Medulla oblongata (tissue), 1 donor: ENCODE data around the gene TBC1D22A.

Experiments
- DNase-seq: peaks from one replicate; pipeline ENCODE4 v3.0.0-alpha.2; 2015; ENCODE audit errors: extremely low spot score

TBC1D22A gene

GRCh38 chr22:47032956-47033647 lies 270.7 kb downstream of the TBC1D22A start:
- no peak for DNase-seq

GRCh38 chr22:47033648-47034000 lies 271.2 kb downstream of the TBC1D22A start:
- no peak for DNase-seq

DNA sequence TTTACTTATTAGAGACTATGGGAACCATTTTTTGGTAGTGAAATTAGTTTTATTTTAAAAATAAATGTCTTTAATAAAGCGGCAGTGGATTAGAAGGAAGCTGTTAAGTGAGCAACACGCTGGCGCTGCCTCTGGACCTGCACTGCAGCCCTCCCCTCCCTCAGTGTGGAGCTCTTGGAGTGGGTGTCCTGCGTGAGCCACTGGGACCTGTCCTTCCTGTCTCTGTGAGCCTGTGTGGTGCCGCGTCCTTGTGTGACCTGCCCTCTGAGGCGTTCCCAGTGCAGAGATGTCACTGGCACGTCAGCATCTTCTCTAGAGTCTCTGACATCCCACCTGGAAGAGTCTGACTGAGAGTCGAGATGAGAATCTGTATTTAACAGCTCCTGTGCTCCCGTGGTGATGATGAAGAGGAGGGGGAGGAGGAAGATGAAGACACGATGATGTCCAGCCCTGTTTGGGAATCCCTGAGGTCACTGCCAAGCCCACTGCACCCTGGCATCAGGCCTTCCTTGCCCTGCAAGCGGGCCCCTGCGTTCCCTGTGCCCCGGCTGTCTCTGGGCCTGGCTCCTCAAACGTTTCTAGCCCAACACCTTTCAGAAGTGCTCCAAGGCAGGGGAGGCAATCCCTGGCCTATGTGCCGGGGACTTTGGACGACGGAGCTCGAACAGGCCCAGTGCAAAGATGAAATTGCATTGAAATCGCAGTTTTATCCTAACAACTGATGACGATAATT lies 271.8 kb downstream of the TBC1D22A start:
- no peak for DNase-seq

DNA sequence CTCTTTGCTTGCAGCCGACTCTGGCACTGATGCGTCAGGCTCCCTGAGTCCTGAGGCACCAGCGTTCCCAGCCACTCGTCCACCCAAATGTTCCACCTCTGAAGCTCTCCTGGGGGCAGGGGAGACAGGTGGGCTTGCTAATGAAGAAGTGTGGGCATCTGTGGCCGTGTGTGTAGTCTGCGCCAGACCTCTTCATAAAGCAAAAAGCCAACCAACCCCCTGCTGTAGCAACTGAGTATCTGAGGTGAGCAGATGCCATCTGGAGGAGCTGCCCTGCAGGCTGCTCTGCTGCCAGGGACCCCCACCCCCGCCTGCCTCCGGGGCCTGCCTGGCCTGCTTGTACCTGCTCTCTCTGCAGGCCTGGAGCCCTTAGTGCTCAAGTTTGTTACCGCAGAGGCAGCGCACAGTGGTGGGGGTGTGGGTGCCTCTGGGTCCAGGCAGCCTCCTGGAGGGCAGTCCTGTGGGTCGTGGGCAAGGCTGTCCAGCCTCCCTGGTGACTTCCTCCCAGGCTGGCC lies 272.5 kb downstream of the TBC1D22A start:
- DNase-seq = no peak

- DNase-seq = no peak
These were observed 273.0 kb downstream of the TBC1D22A start for GRCh38 chr22:47035425-47035881.

- no peak for DNase-seq
These were observed 273.9 kb downstream of the TBC1D22A start for GRCh38 chr22:47036352-47036751.

GRCh38 chr22:47036936-47037485 lies 274.6 kb downstream of the TBC1D22A start:
- DNase-seq = no peak

GRCh38 chr22:47038206-47038835 lies 275.9 kb downstream of the TBC1D22A start:
- no peak for DNase-seq

DNA sequence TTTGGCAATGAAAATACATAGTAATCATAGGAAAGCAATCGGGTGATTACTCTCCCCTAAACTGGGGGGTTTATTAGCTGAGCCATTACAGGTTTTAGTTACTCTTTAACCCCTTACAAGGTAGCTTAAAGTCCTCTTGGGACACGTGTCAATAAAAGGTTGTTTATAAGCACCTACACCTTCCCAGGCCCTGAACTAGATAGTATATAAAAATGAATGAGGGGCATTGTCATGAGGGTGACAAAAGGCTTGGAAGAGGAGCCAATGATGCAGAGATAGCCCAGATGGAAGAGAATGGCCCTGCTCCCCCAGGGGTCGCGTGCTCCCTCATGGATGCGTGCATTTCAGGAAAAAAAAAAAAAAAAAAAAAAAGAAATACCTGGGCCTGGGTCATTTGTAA lies 276.9 kb downstream of the TBC1D22A start:
- no peak for DNase-seq

DNA sequence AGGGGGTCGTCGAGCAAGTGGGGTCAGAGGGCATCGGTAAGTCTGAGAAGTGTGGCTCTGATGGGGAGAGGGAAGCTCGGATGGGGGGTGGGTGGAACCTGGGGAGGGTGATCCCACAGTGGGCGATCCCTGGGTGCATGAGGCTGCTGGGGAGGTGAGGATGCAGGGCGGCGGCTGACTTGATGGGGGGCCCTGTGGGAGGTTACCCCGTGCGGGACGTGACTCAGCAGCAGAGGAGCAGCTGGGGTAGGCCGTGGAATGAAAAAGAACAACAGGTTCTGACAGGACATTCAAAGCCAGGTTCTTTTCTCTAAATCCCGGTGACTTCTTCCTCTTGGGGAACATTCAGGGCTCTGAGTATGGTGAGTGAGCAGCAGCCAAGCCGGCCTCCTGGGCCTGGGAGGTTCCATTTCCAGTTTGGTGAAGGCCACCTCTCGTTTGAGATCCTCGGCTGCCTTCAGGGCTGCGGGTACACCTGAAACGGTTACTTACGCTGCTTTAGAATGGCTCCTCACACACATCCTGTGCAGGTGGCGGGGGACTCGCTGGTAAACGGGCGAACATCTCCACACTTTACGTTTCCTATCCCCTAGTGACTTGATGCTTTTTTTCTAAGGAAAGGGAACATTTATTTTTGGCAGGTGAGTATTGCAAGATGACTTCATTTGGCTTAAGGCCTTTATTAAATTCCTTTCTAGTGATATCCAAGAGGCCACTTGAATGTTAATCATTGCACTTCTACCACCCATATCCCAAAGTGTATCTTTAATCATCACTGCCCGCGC lies 278.2 kb downstream of the TBC1D22A start:
- no peak for DNase-seq

DNA sequence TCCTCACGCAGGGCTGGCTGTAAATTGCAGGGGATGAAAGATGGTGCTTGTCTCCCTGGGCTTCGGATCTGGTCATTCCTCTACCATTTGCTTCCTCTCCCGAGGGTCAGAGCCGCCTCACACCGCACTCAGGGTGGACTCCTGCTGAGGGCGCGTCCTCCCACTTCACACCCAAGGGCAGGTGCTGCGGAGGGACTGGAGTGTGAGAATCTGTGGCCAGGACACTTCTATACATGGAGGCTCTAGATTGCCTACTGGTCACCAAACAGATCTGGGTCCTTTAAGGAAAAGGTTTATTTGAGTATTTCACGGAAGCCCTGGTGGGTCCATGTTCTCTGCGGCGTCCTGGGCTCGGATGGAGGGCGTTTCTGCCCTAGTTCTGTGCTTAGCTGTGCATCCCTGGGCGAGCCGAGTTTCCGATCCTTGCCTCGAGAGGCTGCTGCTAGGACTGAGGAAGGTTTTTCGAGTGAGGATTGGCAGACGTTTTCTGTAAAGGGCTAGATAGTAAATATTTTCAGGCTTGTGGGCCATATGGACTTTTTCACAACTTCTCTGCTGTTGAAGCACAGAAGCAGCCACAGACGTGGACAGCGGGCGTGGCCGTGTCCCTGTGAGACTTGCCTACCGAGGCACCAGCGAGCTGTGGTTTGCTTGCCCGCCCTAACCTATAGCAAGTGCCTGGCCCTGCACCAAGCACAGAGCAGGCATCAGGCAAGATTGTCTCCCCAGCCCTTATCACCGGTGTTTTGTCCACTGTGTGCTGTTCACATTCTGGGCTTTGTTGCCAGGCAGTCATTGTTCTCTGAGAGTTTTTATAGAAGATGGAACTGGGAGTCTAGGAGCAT lies 279.0 kb downstream of the TBC1D22A start:
- DNase-seq = no peak

- DNase-seq = no peak
These were observed 279.8 kb downstream of the TBC1D22A start for GRCh38 chr22:47042116-47042825.

GRCh38 chr22:47042861-47043496 lies 280.5 kb downstream of the TBC1D22A start:
- DNase-seq = no peak

GRCh38 chr22:47043835-47044721 lies 281.6 kb downstream of the TBC1D22A start:
- no peak for DNase-seq

GRCh38 chr22:47044722-47045535 lies 282.5 kb downstream of the TBC1D22A start:
- DNase-seq = no peak

DNA sequence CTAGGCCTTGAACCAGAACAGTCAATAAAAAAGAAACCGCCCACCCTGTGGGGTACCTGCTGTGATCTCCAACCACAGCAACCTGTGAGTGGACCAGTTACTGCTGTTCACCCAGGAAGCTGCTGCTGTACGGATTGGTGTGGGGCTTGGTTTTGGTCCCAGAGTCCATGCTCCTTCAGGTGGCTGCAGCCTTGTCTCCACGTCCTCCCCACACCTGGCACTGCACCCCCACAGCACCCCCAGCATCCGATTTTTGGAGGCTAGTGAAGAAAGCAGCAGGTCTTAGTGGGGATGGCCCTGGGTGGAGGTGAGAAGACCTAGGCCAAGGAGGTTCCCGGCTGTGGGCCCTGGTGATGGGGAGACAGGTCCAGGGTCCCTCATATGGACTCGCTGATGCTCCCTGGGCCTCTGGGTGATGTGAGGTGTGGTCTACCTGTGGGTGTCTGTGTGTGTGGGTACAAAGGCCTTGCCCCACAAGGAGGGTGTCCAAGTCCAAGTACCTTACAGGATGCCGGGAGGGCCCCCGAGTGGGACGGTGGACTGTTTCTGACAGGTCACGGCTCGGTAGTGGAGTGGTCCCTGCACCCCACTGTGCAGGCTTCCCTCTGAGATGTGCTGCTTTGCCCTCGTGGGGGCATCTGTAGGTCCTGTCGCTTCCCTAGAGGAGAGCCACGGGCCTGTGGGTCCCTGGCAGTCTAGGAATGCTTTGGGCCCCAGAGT lies 283.4 kb downstream of the TBC1D22A start:
- no peak for DNase-seq
